NCI-H774 (cell line): ENCODE results near the gene KIAA1217.

Source experiments
- DNase-seq: peaks from one replicate; lab custom pipeline; 2025; lab: John Stamatoyannopoulos, UW

KIAA1217 gene, protein sequence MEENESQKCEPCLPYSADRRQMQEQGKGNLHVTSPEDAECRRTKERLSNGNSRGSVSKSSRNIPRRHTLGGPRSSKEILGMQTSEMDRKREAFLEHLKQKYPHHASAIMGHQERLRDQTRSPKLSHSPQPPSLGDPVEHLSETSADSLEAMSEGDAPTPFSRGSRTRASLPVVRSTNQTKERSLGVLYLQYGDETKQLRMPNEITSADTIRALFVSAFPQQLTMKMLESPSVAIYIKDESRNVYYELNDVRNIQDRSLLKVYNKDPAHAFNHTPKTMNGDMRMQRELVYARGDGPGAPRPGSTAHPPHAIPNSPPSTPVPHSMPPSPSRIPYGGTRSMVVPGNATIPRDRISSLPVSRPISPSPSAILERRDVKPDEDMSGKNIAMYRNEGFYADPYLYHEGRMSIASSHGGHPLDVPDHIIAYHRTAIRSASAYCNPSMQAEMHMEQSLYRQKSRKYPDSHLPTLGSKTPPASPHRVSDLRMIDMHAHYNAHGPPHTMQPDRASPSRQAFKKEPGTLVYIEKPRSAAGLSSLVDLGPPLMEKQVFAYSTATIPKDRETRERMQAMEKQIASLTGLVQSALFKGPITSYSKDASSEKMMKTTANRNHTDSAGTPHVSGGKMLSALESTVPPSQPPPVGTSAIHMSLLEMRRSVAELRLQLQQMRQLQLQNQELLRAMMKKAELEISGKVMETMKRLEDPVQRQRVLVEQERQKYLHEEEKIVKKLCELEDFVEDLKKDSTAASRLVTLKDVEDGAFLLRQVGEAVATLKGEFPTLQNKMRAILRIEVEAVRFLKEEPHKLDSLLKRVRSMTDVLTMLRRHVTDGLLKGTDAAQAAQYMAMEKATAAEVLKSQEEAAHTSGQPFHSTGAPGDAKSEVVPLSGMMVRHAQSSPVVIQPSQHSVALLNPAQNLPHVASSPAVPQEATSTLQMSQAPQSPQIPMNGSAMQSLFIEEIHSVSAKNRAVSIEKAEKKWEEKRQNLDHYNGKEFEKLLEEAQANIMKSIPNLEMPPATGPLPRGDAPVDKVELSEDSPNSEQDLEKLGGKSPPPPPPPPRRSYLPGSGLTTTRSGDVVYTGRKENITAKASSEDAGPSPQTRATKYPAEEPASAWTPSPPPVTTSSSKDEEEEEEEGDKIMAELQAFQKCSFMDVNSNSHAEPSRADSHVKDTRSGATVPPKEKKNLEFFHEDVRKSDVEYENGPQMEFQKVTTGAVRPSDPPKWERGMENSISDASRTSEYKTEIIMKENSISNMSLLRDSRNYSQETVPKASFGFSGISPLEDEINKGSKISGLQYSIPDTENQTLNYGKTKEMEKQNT (N-terminal part only)

GRCh38 chr10:24208661-24209431, at the start of gene KIAA1217:
Gene KIAA1217, plus strand, starts transcription at chr10:24209138. Its CDS starts 56 bp downstream, at chr10:24209194.
- no peak for DNase-seq

- DNase-seq, result no peak
These were observed 46.5 kb upstream of the KIAA1217 start for GRCh38 chr10:24162206-24162985.

DNA sequence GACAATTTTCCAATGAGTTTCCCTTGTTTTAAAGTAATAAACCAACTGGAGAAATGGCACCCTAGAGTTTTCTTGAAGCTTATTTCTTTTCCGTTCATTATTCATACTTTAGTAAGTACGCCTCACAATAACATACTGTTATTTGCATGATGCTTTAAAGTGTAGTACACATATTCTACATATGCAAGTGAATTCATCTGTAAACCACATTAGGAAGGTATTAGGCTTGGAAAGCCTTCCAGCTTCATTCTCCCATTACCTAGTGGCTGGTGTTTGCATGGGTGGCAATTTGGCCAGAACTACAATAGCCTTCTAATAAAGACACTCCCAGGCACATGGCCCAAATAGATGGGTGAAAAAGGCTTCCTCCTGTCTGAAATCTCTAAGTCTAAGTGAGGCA, 45.5 kb upstream of the KIAA1217 start:
- no peak for DNase-seq

GRCh38 chr10:24168258-24169170, 40.4 kb upstream of the KIAA1217 start:
- no peak for DNase-seq

- no peak for DNase-seq
These were observed 38.7 kb upstream of the KIAA1217 start for GRCh38 chr10:24170199-24170598.

DNA sequence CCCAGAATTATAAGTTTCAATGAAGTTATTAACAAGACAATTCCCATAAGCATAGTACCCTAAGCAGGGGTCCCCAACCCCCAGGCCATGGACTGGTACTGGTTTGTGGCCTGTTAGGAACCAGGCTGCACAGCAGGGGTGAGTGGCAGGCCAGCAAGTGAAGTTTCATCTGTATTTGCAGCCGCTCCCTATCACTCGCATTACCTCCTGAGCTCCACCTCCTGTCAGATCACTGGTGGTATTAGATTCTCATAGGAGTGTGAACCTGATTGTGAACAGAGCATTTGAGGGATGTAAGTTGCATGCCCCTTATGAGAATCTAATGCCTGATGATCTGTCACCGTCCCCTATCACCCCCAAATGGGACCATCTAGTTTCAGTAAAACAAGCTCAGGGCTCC, 36.0 kb upstream of the KIAA1217 start:
- DNase-seq, result no peak

DNA sequence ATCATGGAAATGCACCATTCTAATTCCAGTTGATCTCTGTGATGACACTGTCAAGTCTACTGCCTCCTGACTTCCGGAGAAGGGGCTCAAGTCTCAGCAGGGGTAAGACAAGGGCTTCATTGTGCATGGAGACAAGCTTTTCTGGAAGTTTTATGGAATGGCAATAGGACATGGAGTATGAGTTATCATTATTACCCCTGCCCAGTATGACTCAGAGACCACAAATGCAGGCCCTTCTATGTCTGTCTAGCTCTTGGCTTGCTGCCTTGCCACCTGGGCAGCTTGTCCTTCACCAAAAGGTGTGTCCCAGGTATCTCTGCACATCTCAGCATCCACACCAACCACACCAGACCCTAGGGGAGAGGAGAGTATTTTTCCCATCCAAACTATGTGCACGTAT, 34.9 kb upstream of the KIAA1217 start:
- no peak for DNase-seq

GRCh38 chr10:24176658-24177057, 32.3 kb upstream of the KIAA1217 start:
- no peak for DNase-seq

DNA sequence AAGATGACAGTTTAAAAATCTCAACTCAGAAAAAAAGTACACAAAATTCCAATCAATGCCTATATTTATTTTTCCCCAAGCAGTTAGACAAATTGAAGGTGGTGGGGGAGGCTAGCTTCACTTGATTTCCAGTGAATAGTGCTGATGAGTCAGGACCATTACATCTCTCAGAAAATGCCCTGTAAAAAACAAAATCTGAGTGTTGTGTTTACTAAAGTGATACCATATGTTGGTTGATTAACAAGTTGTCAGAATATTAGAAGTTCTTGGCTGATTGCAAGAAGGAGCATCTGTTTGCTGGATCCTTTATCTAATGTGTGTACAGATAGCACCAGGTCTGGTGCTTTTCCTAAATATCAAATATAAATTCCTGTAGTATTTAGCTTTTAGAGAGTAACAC, 31.3 kb upstream of the KIAA1217 start:
- no peak for DNase-seq

- DNase-seq, result no peak
These were observed 28.0 kb upstream of the KIAA1217 start for GRCh38 chr10:24180891-24181290.

GRCh38 chr10:24184455-24184854, 24.5 kb upstream of the KIAA1217 start:
- DNase-seq, result no peak

GRCh38 chr10:24193330-24193729, 15.6 kb upstream of the KIAA1217 start:
- no peak for DNase-seq

- DNase-seq, result no peak
These were observed 11.7 kb upstream of the KIAA1217 start for GRCh38 chr10:24197263-24197662.

- DNase-seq, result no peak
These were observed 7.3 kb upstream of the KIAA1217 start for GRCh38 chr10:24201503-24202180.

- no peak for DNase-seq
These were observed 6.8 kb upstream of the KIAA1217 start for GRCh38 chr10:24202181-24202570.

GRCh38 chr10:24205821-24206220, 3.1 kb upstream of the KIAA1217 start:
- DNase-seq, result no peak

DNA sequence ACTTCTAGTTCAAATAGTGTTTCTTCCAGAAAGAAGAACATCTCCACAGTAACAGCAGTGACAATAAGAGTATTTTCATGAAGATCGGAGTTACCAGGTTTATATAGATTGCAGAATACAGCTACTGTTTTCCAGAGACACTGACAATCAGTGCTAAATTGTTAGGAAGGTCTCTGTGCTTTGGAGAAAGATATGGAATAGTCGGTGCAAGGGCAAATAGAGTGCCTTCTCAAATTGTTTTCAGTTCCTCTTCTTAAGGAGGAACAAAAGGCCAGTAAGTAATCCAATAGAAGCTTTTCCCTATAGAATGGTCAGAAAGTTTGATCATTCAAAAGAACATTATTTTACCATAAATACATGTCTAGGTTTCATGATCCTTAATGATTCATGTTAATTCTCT, 2.6 kb upstream of the KIAA1217 start:
- DNase-seq, result no peak

GRCh38 chr10:24206926-24207325, 2.0 kb upstream of the KIAA1217 start:
- DNase-seq, result no peak

GRCh38 chr10:24207341-24207740, 1.6 kb upstream of the KIAA1217 start:
- no peak for DNase-seq
